ENCODE results near the gene NLRC3.

DNA sequence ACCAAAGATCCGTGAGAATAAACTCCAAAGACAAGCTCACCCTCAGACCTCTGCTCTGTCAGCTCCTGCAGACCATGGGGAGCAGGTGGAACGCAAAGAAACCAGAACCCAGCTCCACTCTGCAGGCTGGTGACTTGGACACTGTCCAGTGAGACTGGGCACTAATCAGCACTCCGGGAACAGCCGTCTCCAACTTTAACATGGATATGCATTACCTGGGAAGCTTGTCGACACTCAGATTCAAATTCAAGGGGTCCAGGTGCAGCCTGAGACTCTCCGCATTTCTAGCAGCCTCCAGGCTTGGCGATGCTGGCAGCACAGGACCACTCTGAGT is 25.1 kb upstream of the NLRC3 start:
- TF ChIP-seq, protein P1, sequence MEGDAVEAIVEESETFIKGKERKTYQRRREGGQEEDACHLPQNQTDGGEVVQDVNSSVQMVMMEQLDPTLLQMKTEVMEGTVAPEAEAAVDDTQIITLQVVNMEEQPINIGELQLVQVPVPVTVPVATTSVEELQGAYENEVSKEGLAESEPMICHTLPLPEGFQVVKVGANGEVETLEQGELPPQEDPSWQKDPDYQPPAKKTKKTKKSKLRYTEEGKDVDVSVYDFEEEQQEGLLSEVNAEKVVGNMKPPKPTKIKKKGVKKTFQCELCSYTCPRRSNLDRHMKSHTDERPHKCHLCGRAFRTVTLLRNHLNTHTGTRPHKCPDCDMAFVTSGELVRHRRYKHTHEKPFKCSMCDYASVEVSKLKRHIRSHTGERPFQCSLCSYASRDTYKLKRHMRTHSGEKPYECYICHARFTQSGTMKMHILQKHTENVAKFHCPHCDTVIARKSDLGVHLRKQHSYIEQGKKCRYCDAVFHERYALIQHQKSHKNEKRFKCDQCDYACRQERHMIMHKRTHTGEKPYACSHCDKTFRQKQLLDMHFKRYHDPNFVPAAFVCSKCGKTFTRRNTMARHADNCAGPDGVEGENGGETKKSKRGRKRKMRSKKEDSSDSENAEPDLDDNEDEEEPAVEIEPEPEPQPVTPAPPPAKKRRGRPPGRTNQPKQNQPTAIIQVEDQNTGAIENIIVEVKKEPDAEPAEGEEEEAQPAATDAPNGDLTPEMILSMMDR (conservative IDR thresholded peaks at IDR 0.05 in 1 of 2, IDR thresholded peaks at IDR 0.05 in 1 of 2; ENCODE audit: extremely low read depth in 1 of 2, insufficient read depth in 1 of 2, low read depth in 1 of 2, low read length in 2 of 2) = no peak
- TF ChIP-seq EZH2 (IDR thresholded peaks at IDR 0.05; ENCODE audit: borderline replicate concordance, low read length) = no peak
